ENCODE data around the gene ORC4.
A peak's percentile ranks its signal among the peaks of the same experiment; 100 is the strongest.

ORC4 gene

GRCh38 chr2:148020111-148021058, at the start of gene ORC4:
Gene ORC4, minus strand, starts transcription at chr2:148020737. Its CDS starts 44,779 bp downstream, at chr2:147975958.
- peak; percentile 91 for DNase-seq

- no peak for DNase-seq
These were observed 47.3 kb upstream of the ORC4 start for GRCh38 chr2:148067801-148068200.

- DNase-seq: no peak
These were observed 45.4 kb upstream of the ORC4 start for GRCh38 chr2:148065936-148066335.

- no peak for DNase-seq
These were observed 43.1 kb upstream of the ORC4 start for GRCh38 chr2:148063633-148064032.

- DNase-seq: no peak
These were observed 38.1 kb upstream of the ORC4 start for GRCh38 chr2:148058641-148059040.

GRCh38 chr2:148052687-148053086, 32.1 kb upstream of the ORC4 start:
- DNase-seq: no peak

- DNase-seq: no peak
These were observed 28.7 kb upstream of the ORC4 start for GRCh38 chr2:148049284-148049683.

GRCh38 chr2:148048475-148049221, 28.1 kb upstream of the ORC4 start:
- no peak for DNase-seq

- no peak for DNase-seq
These were observed 26.3 kb upstream of the ORC4 start for GRCh38 chr2:148046802-148047201.

- DNase-seq: no peak
These were observed 23.8 kb upstream of the ORC4 start for GRCh38 chr2:148044322-148044721.

- DNase-seq: no peak
These were observed 21.7 kb upstream of the ORC4 start for GRCh38 chr2:148042219-148042618.

GRCh38 chr2:148039783-148040182, 19.2 kb upstream of the ORC4 start:
- DNase-seq: no peak

- DNase-seq: no peak
These were observed 11.7 kb upstream of the ORC4 start for GRCh38 chr2:148032215-148032614.

- DNase-seq: no peak
These were observed 10.6 kb upstream of the ORC4 start for GRCh38 chr2:148031152-148031551.

- DNase-seq: no peak
These were observed 8.2 kb upstream of the ORC4 start for GRCh38 chr2:148028781-148029180.

- no peak for DNase-seq
These were observed 7.3 kb upstream of the ORC4 start for GRCh38 chr2:148027822-148028221.

GRCh38 chr2:148026573-148026972, 6.0 kb upstream of the ORC4 start:
- no peak for DNase-seq

GRCh38 chr2:148023861-148024260, 3.3 kb upstream of the ORC4 start:
- no peak for DNase-seq

GRCh38 chr2:148022882-148023281, 2.3 kb upstream of the ORC4 start:
- DNase-seq: no peak

- DNase-seq: no peak
These were observed 1.8 kb upstream of the ORC4 start for GRCh38 chr2:148022351-148022750.

GRCh38 chr2:148021886-148022285, 1.3 kb upstream of the ORC4 start:
- DNase-seq: no peak

- DNase-seq: no peak
These were observed 723 bp upstream of the ORC4 start, which contains the start of gene MBD5 for GRCh38 chr2:148021059-148021861. Gene MBD5, plus strand, starts transcription at chr2:148021091.

- DNase-seq: no peak
These were observed 5.9 kb downstream of the ORC4 start for GRCh38 chr2:148014616-148015015.

Data from activated CD8-positive, alpha-beta memory T cell treated with anti-CD3 and anti-CD28 coated beads, Interleukin-2, amount 50 U/mL, for 48 hours (primary cell).